ENCODE measurements around the gene CD86. TPM values are rescaled to one million over a fixed set of nuclear protein-coding genes. Genes with fewer than 3 reads are reported as not detected.
"Not testable (repeated sequence)": the region's sequence is repeated elsewhere in the genome, so short reads cannot be mapped to it uniquely, and the experiment has no call there.

CD86 gene
- total RNA-seq, 2 experiments from 2014 or later = 0.69 to 1.4 TPM

GRCh38 chr3:122146466-122146865 lies 91.3 kb downstream of the CD86 start:
- no peaks in the 10 kb centered on the region for H3K27me3 ChIP-seq (ENCODE audit: control insufficient read depth in 1 of 2, insufficient read depth in 2 of 2, low read length in 2 of 2)
- peaks cover 0 to 10% of the 10 kb centered on the region in 2 experiments for H3K9me3 ChIP-seq (ENCODE audit: control insufficient read depth in 1 of 2, insufficient read depth in 1 of 2, low read length in 2 of 2)
- Mint-ChIP-seq H3K9me3 (peaks cover under 1% of the 10 kb centered on the region), H3K27me3 (no peaks in the 10 kb centered on the region), H3K4me1 (ENCODE audit: low read depth) (no peaks in the 10 kb centered on the region), H3K27ac (no peak overlapping the region), H3K4me3 (no peak overlapping the region), H3K36me3 (ENCODE audit: low read depth) (no peaks in the 10 kb centered on the region)
- H3K36me3 ChIP-seq (ENCODE audit: insufficient read depth, low read length) = no peaks in the 10 kb centered on the region
- H3K4me1 ChIP-seq (ENCODE audit: insufficient read depth, low read length) = no peaks in the 10 kb centered on the region
- ATAC-seq (ENCODE audit: poor library complexity) (no peak), DNase-seq (no peak)
- no peak overlapping the region for H3K27ac ChIP-seq (ENCODE audit: low read depth in 1 of 2, low read length in 2 of 2)
- intact Hi-C loops (cut with DNase I, micrococcal nuclease) = no loop called here
- TF ChIP-seq CTCF (IDR thresholded peaks at IDR 0.05) = no peak
- POLR2A ChIA-PET = no interaction called here
- CTCF ChIA-PET = no interaction called here
- H3K4me3 ChIP-seq (ENCODE audit: low read length) = no peak overlapping the region

DNA sequence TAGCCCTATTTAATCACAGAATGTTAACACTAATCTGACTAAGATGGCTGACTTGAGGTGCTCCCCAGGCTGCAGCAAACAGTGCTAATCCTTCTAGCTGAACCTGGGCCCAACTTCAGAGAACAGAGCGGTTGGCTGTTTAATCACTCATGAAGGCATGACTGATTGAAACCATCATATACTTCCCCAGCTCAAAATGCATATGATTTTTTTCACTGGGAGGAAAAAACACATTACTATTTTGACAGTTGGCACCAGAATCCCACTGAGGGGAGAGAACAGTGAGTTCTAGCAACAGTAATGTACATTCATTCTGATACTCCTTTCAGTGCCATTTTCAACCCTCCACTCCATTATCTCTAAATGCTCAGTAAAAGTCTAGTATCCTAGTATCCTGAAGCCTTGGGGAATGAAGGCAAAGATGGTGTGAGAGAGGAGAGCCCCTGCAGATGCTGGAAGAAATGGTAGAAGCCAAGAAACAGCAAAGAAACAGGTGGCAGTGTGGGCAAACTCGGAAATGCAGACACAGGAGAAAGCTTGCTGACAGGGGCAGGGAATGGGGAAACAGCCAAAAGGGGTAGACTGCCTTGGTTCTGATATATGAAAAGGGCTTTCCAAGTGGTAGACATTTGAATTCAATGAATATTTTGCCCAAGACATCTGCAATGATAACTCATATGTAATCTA lies 93.9 kb downstream of the CD86 start:
- no peaks in the 10 kb centered on the region for H3K4me1 ChIP-seq (ENCODE audit: insufficient read depth, low read length)
- ChIA-PET CTCF (no interaction called here), POLR2A (no interaction called here)
- H3K36me3 Mint-ChIP-seq (ENCODE audit: low read depth) = no peaks in the 10 kb centered on the region
- intact Hi-C loops (cut with DNase I, micrococcal nuclease) = no loop called here
- no peaks in the 10 kb centered on the region for H3K4me1 Mint-ChIP-seq (ENCODE audit: low read depth)
- H3K27me3 ChIP-seq (ENCODE audit: control insufficient read depth in 1 of 2, insufficient read depth in 2 of 2, low read length in 2 of 2) = no peaks in the 10 kb centered on the region
- H3K4me3 Mint-ChIP-seq = no peak overlapping the region
- no peak overlapping the region for H3K4me3 ChIP-seq (ENCODE audit: low read length)
- H3K9me3 Mint-ChIP-seq = peaks cover 3% of the 10 kb centered on the region
- H3K27ac ChIP-seq (ENCODE audit: low read depth in 1 of 2, low read length in 2 of 2) = no peak overlapping the region
- no peaks in the 10 kb centered on the region for H3K36me3 ChIP-seq (ENCODE audit: insufficient read depth, low read length)
- no peak for TF ChIP-seq CTCF (IDR thresholded peaks at IDR 0.05)
- no peak for ATAC-seq (ENCODE audit: poor library complexity)
- DNase-seq = no peak
- H3K9me3 ChIP-seq (ENCODE audit: control insufficient read depth in 1 of 2, insufficient read depth in 1 of 2, low read length in 2 of 2) = peaks cover 2 to 9% of the 10 kb centered on the region in 2 experiments
- H3K27me3 Mint-ChIP-seq = no peaks in the 10 kb centered on the region
- H3K27ac Mint-ChIP-seq = no peak overlapping the region

DNA sequence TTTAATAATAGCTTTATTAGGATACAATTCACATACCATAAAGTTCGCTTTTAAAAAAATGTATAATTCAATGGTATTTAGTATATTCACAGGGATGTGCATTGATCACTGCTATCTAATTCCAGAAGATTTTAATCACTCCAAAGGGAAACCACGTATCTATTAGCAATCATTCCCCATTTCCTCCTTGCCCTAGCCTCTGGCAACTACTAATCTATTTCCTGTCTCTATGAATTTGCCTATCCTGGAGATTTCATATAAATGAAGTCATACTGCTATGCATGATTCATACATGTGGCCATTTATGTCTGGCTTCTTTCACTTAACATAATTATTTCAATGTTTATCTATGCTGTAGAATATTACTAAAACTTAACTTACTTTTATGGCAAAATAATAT lies 96.3 kb downstream of the CD86 start:
- peaks cover 17 to 20% of the 10 kb centered on the region in 2 experiments for H3K9me3 ChIP-seq (ENCODE audit: control insufficient read depth in 1 of 2, insufficient read depth in 1 of 2, low read length in 2 of 2)
- TF ChIP-seq CTCF (IDR thresholded peaks at IDR 0.05) = no peak
- Mint-ChIP-seq H3K4me1 (ENCODE audit: low read depth) (no peaks in the 10 kb centered on the region), H3K36me3 (ENCODE audit: low read depth) (peaks cover 5% of the 10 kb centered on the region), H3K27ac (no peak overlapping the region), H3K9me3 (peaks cover 15% of the 10 kb centered on the region), H3K4me3 (no peak overlapping the region), H3K27me3 (no peaks in the 10 kb centered on the region)
- H3K36me3 ChIP-seq (ENCODE audit: insufficient read depth, low read length) = no peaks in the 10 kb centered on the region
- no peak overlapping the region for H3K27ac ChIP-seq (ENCODE audit: low read depth in 1 of 2, low read length in 2 of 2)
- no peak for DNase-seq
- no peaks in the 10 kb centered on the region for H3K27me3 ChIP-seq (ENCODE audit: control insufficient read depth in 1 of 2, insufficient read depth in 2 of 2, low read length in 2 of 2)
- ChIA-PET POLR2A (no interaction called here), CTCF (no interaction called here)
- no peaks in the 10 kb centered on the region for H3K4me1 ChIP-seq (ENCODE audit: insufficient read depth, low read length)
- intact Hi-C loops (cut with DNase I, micrococcal nuclease) = no loop called here
- H3K4me3 ChIP-seq (ENCODE audit: low read length) = no peak overlapping the region
- no peak for ATAC-seq (ENCODE audit: poor library complexity)

DNA sequence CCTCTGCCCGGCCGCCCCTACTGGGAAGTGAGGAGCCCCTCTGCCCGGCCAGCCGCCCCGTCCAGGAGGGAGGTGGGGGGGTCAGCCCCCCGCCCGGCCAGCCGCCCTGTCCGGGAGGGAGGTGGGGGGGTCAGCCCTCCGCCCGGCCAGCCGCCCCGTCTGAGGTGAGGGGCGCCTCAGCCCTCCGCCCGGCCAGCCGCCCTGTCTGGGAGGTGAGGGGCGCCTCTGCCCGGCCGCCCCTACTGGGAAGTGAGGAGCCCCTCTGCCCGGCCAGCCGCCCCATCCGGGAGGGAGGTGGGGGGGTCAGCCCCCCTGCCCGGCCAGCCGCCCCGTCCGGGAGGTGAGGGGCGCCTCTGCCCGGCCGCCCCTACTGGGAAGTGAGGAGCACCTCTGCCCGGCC lies 109.8 kb downstream of the CD86 start:
- H3K27ac ChIP-seq (ENCODE audit: low read depth in 1 of 2, low read length in 2 of 2); POLR2A ChIA-PET; H3K4me3 Mint-ChIP-seq; H3K27me3 Mint-ChIP-seq; H3K27ac Mint-ChIP-seq; ATAC-seq (ENCODE audit: poor library complexity); H3K36me3 Mint-ChIP-seq (ENCODE audit: low read depth); H3K4me1 ChIP-seq (ENCODE audit: insufficient read depth, low read length); intact Hi-C loops (cut with DNase I, micrococcal nuclease); CTCF ChIA-PET; H3K36me3 ChIP-seq (ENCODE audit: insufficient read depth, low read length); H3K4me3 ChIP-seq (ENCODE audit: low read length); DNase-seq; H3K4me1 Mint-ChIP-seq (ENCODE audit: low read depth); H3K27me3 ChIP-seq (ENCODE audit: control insufficient read depth in 1 of 2, insufficient read depth in 2 of 2, low read length in 2 of 2): not testable (repeated sequence)
- peaks cover 11% of the 10 kb centered on the region for H3K9me3 Mint-ChIP-seq
- peaks cover 0 to 11% of the 10 kb centered on the region in 2 experiments for H3K9me3 ChIP-seq (ENCODE audit: control insufficient read depth in 1 of 2, insufficient read depth in 1 of 2, low read length in 2 of 2)

Measured in CD4-positive, alpha-beta T cell (primary cell).